GM18505 (cell line): Measurements from ENCODE around the gene TRIM46.
"Not testable (repeated sequence)": the region's sequence is repeated elsewhere in the genome, so short reads cannot be mapped to it uniquely, and the experiment has no call there.

Source experiments
- ATAC-seq: cut with Tn5 transposase; IDR thresholded peaks from one replicate; pipeline ENCODE4 v1.9.1; 2021; ENCODE audit not compliant: unreplicated experiment
- POLR2A ChIP-seq: IDR thresholded peaks from 4 replicates; pipeline ENCODE4 v1.6.1; 2011; ENCODE audit warnings: borderline replicate concordance; ENCODE audit not compliant: insufficient read depth, insufficient read length; ENCODE audit errors: extremely low read depth

TRIM46 gene

GRCh38 chr1:155205969-155206593 is 32.4 kb downstream of the TRIM46 start:
- no peak for TF ChIP-seq POLR2A
- ATAC-seq, result no peak

- ATAC-seq, result no peak
Observed at GRCh38 chr1:155206891-155207805, 33.5 kb downstream of the TRIM46 start.

GRCh38 chr1:155207806-155208540 is 34.3 kb downstream of the TRIM46 start, which contains the start of gene THBS3:
Gene THBS3 (minus strand): TSS chr1:155207897. CDS start chr1:155207876, 21 bp downstream.
- no peak for ATAC-seq

More at GRCh38 chr1:155206891-155207805, 33.5 kb downstream of the TRIM46 start:
- peak; percentile 28 for TF ChIP-seq POLR2A

GRCh38 chr1:155208541-155209311 is 35.1 kb downstream of the TRIM46 start, which contains the start of gene MTX1:
Gene MTX1 (plus strand): TSS chr1:155208695. CDS start chr1:155208805, 110 bp downstream.
- peak; percentile 65 for ATAC-seq
- TF ChIP-seq POLR2A, result peak; percentile 77

More at GRCh38 chr1:155207806-155208540, 34.3 kb downstream of the TRIM46 start, which contains the start of gene THBS3:
- TF ChIP-seq POLR2A, result no peak

DNA sequence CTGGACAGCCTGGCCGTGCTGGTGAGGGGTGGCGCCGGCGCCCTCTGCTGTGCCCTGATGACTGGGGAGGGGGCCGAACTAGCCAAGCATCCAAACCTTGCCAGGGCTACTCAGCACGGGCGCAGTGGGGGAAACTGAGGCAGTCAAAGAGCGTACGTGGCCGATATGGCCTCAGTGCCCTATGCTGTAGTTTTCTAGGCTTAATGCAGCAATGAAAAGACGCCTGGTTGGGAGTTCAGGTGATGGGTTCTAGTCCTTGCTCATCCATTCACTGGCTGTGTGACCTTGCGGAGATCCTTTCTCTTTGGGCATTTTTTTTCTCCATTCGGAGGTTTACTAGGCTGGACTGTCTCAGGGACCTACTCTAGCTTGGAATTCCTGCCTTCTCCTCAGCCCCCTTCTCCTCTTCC is 35.7 kb downstream of the TRIM46 start:
- TF ChIP-seq POLR2A, result no peak
- no peak for ATAC-seq

DNA sequence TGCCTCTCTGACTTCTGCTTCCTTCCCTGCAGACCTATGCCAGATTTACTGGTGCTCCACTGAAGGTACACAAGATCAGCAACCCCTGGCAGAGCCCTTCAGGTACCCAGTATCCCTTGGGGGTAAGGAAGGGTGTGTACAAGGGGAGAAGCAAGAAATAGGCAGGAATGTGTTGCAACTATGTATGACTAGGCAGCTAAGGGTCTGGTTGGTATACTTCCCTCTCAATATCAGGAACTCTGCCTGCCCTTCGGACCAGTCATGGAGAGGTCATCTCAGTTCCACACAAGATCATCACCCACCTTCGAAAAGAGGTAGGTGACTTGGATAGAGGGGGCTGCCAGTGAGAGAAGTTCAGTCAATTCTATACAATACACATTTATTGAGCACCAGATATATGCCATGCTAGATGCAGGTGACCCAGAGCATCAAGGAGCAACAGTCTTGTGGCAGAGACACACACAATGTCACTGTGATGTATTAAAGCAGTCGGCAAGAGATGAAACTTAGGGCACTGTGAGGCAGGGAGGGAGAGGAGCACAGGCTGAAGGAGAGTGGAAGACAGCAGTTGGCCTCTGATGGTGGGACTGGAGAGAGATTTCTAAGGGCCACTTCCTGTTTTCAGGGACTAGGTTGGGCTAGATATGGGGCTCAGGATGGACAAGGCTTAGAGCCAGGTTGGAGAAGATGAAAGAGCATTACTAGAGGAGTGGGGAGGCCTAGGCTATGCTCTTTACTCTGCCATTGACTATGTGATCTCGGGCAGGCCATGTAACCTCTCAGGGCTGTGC is 36.9 kb downstream of the TRIM46 start:
- ATAC-seq, result no peak
- TF ChIP-seq POLR2A, result no peak

DNA sequence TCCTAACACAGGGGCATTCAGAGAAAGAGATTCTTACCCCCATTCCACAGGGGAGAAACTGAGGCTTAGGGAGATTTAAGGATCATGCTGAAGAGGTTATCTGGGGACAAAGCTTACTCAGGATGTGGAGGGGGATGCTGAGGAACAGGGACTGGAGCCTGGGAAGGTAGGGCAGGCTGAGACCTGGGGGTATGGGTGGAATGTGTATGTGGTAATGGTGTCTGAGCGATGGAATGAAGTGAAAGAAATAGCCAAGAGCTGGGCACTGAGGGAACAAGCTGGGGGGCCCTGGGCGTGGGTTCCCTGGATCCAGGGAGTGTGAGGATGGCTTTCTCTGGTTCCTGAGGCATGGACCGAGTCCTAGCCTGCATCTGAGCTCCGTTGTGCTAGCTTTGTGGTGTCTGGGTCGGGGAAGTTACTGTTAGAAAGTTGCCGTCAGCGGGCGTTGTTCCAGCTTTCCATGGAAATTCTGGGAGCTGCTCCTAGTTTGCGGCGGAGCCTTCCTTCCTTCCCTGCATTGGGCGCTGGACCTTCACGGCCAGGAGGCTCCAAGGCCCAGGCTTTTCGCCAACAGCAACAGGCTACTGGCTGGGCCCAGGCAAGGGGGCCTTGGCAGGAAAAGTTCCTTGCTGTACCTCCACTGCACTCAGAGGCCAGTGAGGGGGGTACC is 37.9 kb downstream of the TRIM46 start:
- not testable (repeated sequence) for ATAC-seq

GRCh38 chr1:155212051-155212440 is 38.4 kb downstream of the TRIM46 start:
- ATAC-seq, result not testable (repeated sequence)

- ATAC-seq, result not testable (repeated sequence)
Observed at GRCh38 chr1:155214702-155215101, 41.1 kb downstream of the TRIM46 start.

DNA sequence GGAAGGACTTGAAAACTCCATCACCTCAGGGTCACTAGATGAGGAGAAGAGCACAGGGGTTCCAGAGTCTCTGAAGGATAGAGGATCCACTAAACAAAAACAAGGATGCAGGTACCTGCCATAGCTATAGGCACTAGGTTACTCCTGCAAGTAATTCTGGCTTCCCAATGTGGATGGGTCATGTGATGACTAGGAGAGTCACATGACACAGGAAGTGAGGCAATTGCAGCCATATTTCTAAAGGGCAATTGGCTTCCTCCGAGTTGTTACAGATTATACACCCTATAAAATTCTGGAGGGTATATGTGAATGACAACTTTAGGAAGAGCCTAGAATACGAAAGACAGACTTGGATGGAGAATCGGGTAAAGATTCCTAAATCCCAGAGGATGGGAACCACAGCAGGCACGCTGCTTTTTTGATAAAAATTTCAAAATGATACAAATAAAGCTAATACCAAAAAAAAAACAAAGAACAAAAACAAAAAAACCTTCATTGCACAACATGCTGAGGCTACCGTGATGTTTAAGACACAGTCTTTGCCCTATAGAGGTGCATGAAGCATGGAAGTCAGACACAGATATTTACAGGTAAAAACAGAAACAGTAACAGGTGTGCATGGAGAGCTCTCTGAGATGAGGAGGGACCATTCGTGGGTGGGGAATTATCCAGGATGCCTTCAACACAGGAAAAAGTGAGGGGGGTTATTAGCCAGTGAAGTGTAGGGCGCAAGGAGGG is 45.4 kb downstream of the TRIM46 start:
- TF ChIP-seq POLR2A, result no peak
- ATAC-seq, result no peak

DNA sequence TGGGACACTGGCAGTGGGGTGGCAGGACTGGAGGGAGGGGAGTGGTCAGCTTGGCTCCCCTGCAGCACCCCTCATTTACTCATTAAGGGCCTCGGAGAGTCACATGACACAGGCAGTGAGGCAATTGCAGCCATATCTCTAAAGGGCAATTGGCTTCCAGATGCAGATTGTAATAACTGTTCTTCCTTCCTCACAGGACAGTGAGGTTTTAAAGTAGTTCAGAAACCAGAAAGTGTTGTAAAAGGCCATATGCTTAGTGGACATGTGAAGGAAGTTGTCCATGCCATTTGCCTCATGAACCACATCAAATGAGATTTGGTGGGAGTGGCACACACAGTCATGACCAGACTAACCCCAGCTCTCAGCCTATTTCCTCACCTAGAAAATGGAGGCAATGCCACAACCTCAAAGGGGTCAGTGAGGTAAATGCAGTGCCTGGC is 46.0 kb downstream of the TRIM46 start:
- no peak for TF ChIP-seq POLR2A
- ATAC-seq, result no peak

DNA sequence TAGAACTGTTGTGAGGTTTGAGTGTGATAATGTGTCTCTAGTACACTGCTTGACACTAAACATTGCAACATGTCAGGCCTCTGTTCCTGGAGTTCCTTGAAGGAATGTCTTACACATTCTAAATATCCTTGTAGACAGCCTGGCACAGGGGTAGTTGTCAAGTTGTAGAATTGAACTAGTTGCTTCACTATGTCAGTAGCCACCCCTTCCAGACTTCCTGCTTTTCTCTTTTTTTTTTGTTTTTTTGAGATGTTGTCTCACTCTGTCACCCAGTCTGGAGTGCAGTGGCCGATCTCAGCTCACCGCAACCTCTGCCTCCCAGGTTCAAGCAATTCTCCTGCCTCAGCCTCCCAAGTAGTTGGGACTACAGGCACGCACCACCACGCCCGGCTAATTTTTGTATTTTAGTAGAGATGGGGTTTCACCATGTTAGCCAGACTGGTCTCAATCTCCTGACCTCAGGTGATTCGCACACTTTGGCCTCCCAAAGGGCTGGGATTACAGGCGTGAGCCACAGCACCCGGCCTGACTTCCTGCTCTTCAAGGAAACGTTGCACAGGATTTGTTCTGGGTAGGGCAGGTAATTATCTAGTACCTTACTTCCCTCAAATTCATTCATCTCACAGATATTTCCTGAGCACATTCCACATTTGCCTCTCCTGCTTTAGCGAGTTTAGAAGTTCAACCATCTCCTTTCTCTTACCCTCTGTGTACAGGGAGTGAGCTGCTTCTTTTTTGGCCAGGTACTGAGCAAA is 46.7 kb downstream of the TRIM46 start:
- not testable (repeated sequence) for ATAC-seq
